Progenitor cell of endocrine pancreas (in vitro differentiated cells): ENCODE results near the gene RBM8A. TPM values are rescaled to one million over a fixed set of nuclear protein-coding genes. Genes with fewer than 3 reads are reported as not detected.
A peak's percentile ranks its signal among the peaks of the same experiment; 100 is the strongest.

Experiments used
- DNase-seq: peaks from one replicate; pipeline ENCODE4 v3.0.0; 2021; ENCODE audit warnings: low spot score; ENCODE audit not compliant: unreplicated experiment
- H3K27ac Mint-ChIP-seq: 2 replicates; pipeline ENCODE4 v1.8.0; 2021; ENCODE audit warnings: mild to moderate bottlenecking, moderate library complexity, mixed read lengths
- H3K27me3 Mint-ChIP-seq: 2 replicates; pipeline ENCODE4 v1.8.0; 2021; ENCODE audit warnings: mixed read lengths
- H3K36me3 Mint-ChIP-seq: 2 replicates; pipeline ENCODE4 v1.8.0; 2022; ENCODE audit warnings: mixed read lengths; ENCODE audit not compliant: insufficient read depth
- H3K4me1 Mint-ChIP-seq: 2 replicates; pipeline ENCODE4 v1.8.0; 2021; ENCODE audit warnings: low read depth, mixed read lengths
- H3K4me3 Mint-ChIP-seq: 2 replicates; pipeline ENCODE4 v1.8.0; 2021; ENCODE audit warnings: low read depth, mild to moderate bottlenecking, moderate library complexity, mixed read lengths
- H3K9me3 Mint-ChIP-seq: 2 replicates; pipeline ENCODE4 v1.8.0; 2021; ENCODE audit warnings: low read depth, mixed read lengths
- total RNA-seq: library from RNA; stranded (reverse); gene quantifications from 2 replicates; pipeline ENCODE4 v1.2.1, GENCODE V29; 2021
- TF ChIP-seq, protein P1 (sequence below): fragments of 200-600 bp; sonication (generic); IDR thresholded peaks from one replicate; pipeline ENCODE4 v1.5.0; 2021; ENCODE audit warnings: antibody characterized with exemption, mild to moderate bottlenecking; ENCODE audit not compliant: unreplicated experiment

The RBM8A gene
- total RNA-seq, 1 donor from 2014 or later = 173 TPM

DNA sequence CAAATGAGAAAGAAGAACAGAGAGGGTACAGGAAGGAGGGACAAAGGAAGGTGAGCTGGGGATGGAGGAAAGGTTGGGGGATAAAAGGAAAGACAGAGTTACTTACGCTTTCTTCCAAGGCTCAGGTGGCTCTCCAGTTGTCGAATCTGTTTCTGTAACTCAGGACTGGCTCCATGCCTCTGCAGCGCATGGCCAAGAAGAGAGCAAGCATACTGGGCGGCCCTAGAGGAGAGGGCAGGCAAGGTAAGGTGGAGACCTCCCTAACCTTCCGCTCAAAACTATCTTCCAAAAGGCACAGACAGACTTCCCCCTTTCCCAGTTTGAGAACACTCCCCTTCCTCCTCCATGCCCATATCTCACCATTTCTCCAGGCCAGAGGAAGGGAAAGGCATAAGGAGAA lies 9.7 kb downstream of the RBM8A start:
- peak overlapping the region; percentile 92 for H3K4me3 Mint-ChIP-seq
- TF ChIP-seq, protein P1, sequence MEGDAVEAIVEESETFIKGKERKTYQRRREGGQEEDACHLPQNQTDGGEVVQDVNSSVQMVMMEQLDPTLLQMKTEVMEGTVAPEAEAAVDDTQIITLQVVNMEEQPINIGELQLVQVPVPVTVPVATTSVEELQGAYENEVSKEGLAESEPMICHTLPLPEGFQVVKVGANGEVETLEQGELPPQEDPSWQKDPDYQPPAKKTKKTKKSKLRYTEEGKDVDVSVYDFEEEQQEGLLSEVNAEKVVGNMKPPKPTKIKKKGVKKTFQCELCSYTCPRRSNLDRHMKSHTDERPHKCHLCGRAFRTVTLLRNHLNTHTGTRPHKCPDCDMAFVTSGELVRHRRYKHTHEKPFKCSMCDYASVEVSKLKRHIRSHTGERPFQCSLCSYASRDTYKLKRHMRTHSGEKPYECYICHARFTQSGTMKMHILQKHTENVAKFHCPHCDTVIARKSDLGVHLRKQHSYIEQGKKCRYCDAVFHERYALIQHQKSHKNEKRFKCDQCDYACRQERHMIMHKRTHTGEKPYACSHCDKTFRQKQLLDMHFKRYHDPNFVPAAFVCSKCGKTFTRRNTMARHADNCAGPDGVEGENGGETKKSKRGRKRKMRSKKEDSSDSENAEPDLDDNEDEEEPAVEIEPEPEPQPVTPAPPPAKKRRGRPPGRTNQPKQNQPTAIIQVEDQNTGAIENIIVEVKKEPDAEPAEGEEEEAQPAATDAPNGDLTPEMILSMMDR = no peak
- no peak for DNase-seq
- peaks cover 14% of the 10 kb centered on the region for H3K4me1 Mint-ChIP-seq
- H3K36me3 Mint-ChIP-seq = peaks cover 7% of the 10 kb centered on the region
- no peak overlapping the region for H3K27ac Mint-ChIP-seq
- no peaks in the 10 kb centered on the region for H3K27me3 Mint-ChIP-seq
- no peaks in the 10 kb centered on the region for H3K9me3 Mint-ChIP-seq

DNA sequence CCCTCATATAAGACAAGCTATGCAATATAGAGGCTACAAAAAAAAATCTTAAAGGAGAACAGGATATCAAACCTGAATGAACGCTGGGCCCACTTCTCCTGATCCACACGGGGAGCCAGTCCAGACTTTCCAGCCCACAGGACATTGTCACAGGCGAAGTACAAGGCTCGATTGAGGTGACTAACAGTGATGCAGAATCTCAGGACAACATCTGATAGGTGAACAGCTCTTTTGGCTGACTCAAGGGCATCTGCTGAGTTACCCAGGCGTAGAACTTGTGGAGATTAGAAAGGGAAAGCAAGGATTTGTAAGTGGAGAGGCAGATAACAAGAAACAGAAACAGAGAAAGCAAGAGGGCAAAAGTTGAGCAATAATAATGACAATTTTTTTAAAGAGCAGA lies 10.5 kb downstream of the RBM8A start:
- Mint-ChIP-seq H3K27me3 (no peaks in the 10 kb centered on the region), H3K9me3 (no peaks in the 10 kb centered on the region), H3K4me1 (peaks cover 14% of the 10 kb centered on the region), H3K27ac (peak overlapping the region; percentile 17), H3K36me3 (peaks cover 8% of the 10 kb centered on the region), H3K4me3 (peak overlapping the region; percentile 92)
- TF ChIP-seq, protein P1 = no peak
- no peak for DNase-seq

DNA sequence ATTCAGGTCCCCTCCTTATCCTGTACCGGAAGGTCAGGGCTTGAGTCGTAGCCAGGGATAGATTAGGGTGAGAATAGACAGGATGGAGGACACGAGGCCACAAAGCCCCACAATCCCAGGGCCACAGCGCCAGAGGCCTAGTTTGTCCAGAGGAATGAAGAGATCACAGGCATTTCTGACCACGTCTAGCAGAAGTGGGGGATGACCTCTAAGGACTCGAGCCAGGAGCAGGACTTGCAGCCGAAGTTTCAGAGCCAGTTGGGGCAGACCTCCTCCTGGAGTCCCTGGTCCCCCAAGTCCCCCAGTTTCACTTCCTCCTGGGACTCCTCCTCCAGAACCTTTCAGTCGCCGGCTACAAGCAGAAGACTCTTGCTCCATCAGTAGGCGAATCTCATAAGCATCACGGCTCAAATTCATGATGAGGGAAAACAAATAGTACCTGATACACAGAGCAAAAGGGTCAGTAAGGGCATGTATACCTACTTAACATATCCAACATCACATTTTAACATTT lies 15.1 kb downstream of the RBM8A start:
- Mint-ChIP-seq H3K9me3 (no peaks in the 10 kb centered on the region), H3K27ac (no peak overlapping the region), H3K27me3 (no peaks in the 10 kb centered on the region), H3K4me3 (no peak overlapping the region), H3K36me3 (peaks cover 10% of the 10 kb centered on the region), H3K4me1 (peaks cover 3% of the 10 kb centered on the region)
- DNase-seq = no peak
- TF ChIP-seq, protein P1 = no peak

DNA sequence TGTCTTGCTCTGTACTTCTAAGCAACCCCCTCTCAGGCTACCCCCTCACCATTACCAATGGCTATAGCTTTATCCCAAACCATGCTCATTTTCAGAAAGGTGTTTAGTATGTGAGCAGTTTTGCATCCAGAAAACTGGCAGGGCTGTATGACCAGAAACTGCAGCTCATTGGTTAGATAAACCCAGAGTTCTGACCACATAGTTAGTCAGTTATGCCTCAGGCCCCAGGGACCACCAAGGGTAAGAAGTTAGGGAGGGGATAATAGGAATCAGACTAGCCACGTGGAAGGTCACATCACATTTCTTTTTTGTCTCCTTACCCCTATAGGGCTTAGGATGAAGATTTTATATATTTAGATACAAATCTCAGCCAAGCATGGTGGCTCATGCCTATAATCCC lies 18.6 kb downstream of the RBM8A start:
- DNase-seq = no peak
- no peaks in the 10 kb centered on the region for H3K9me3 Mint-ChIP-seq
- peaks cover 3% of the 10 kb centered on the region for H3K36me3 Mint-ChIP-seq
- H3K4me1 Mint-ChIP-seq = peaks cover 2% of the 10 kb centered on the region
- TF ChIP-seq, protein P1 = no peak
- H3K27me3 Mint-ChIP-seq = no peaks in the 10 kb centered on the region
- H3K4me3 Mint-ChIP-seq = no peak overlapping the region
- no peak overlapping the region for H3K27ac Mint-ChIP-seq

DNA sequence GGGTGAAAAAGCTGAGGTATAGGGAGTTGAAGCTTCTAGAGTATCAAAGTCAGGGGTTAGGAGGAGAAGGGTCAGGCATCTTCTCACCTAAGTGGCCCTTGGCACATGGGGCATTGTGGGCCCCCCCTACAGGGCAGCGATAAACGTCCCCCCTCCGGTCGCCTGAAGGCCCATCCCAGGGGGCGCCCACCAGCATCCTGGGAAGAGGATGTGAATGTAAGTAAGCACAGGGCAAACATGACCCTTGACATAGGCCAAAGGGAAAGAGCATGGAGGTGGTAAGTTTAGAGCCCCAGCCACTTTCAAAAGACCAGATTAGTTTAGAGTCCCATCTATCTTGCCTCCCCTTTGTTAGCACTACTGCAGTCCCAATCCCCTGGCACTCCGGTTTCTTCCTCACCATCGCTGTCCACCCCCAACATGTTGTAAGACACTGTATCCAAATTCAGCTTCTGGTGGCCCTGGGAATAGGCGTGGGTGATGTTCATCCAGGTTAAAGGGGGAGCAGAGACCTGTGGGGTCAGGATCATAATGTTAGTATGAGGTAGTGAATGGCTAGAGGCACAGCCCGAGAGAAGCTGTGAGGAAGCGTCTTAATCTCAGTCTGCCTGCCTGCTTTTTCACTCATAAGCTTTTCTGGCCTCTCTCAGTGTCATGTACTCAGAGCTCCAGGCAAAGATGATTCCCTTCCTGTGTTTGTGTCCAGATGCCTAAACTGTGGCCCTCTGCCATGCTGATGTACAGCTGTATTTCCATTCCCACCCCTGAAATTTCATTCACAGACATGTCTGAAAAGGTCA lies 20.1 kb downstream of the RBM8A start:
- Mint-ChIP-seq H3K9me3 (no peaks in the 10 kb centered on the region), H3K27me3 (peaks cover 3% of the 10 kb centered on the region), H3K4me3 (no peak overlapping the region), H3K27ac (peak overlapping the region; percentile 57), H3K4me1 (peaks cover 2% of the 10 kb centered on the region), H3K36me3 (peaks cover 2% of the 10 kb centered on the region)
- no peak for DNase-seq
- TF ChIP-seq, protein P1 = no peak
